DOHH2 (cell line): ENCODE measurements around the gene CNTNAP2.

Source experiments
- H3F3A ChIP-seq: fragments of 200-600 bp; sonication (generic), shearing (Covaris generic); 2 replicates; pipeline ENCODE4 v1.6.0; 2016; ENCODE audit warnings: antibody characterized with exemption, mild to moderate bottlenecking; ENCODE audit not compliant: control insufficient read depth, insufficient read depth
- H3K27ac ChIP-seq: fragments of 200-600 bp; sonication (generic); 2 replicates; pipeline ENCODE4 v1.5.1; 2014; ENCODE audit warnings: low read depth, mild to moderate bottlenecking, low read length, moderate library complexity
- H3K27me3 ChIP-seq: fragments of 200-600 bp; sonication (generic); 2 replicates; pipeline ENCODE4 v1.6.1; 2014; ENCODE audit warnings: mild to moderate bottlenecking, low read length, mixed read lengths; ENCODE audit not compliant: control insufficient read depth
- H3K36me3 ChIP-seq: fragments of 200-600 bp; sonication (generic); 2 replicates; pipeline ENCODE4 v1.6.1; 2014; ENCODE audit warnings: mild to moderate bottlenecking, low read length, moderate library complexity, mixed read lengths; ENCODE audit not compliant: control insufficient read depth
- H3K4me1 ChIP-seq: fragments of 200-600 bp; sonication (generic); 2 replicates; pipeline ENCODE4 v1.6.1; 2014; ENCODE audit warnings: mild to moderate bottlenecking, low read length, mixed read lengths; ENCODE audit not compliant: control insufficient read depth
- H3K4me2 ChIP-seq: fragments of 200-600 bp; sonication (generic); 2 replicates; pipeline ENCODE4 v1.6.0; 2014; ENCODE audit warnings: mild to moderate bottlenecking, low read length, moderate library complexity
- H3K4me3 ChIP-seq: fragments of 200-600 bp; sonication (generic); 2 replicates; pipeline ENCODE4 v1.5.1; 2014; ENCODE audit warnings: mild to moderate bottlenecking, low read length, mixed read lengths
- H3K79me2 ChIP-seq: fragments of 200-600 bp; sonication (generic); 2 replicates; pipeline ENCODE4 v1.6.1; 2014; ENCODE audit warnings: mild to moderate bottlenecking, low read length, mixed read lengths; ENCODE audit not compliant: control insufficient read depth
- H3K9me2 ChIP-seq: fragments of 200-600 bp; sonication (generic); replicated peaks from 2 replicates; pipeline ENCODE4 v1.6.1; 2014; ENCODE audit warnings: mild to moderate bottlenecking, low read length, mixed read lengths; ENCODE audit not compliant: control insufficient read depth
- H3K9me3 ChIP-seq: fragments of 200-600 bp; sonication (generic); 2 replicates; pipeline ENCODE4 v1.6.1; 2014; ENCODE audit warnings: antibody characterized with exemption, low read length, mixed read lengths; ENCODE audit not compliant: control insufficient read depth, insufficient read depth
- H4K20me1 ChIP-seq: fragments of 200-600 bp; sonication (generic); 2 replicates; pipeline ENCODE4 v1.6.0; 2014; ENCODE audit warnings: low read depth, mild to moderate bottlenecking, antibody characterized with exemption, low read length, moderate library complexity; ENCODE audit not compliant: control insufficient read depth, insufficient read depth
- CTCF ChIP-seq: fragments of 200-600 bp; sonication (generic); IDR thresholded peaks from one replicate; pipeline ENCODE4 v1.5.1; 2014; ENCODE audit warnings: antibody characterized with exemption, mild to moderate bottlenecking, low read depth, low read length; ENCODE audit not compliant: poor library complexity, severe bottlenecking
- EZH2phosphoT487 ChIP-seq: fragments of 200-600 bp; sonication (generic); IDR thresholded peaks from 2 replicates; pipeline ENCODE4 v1.6.1; 2017; ENCODE audit warnings: borderline replicate concordance, mild to moderate bottlenecking, antibody characterized with exemption, low read length, moderate library complexity, mixed read lengths

Gene CNTNAP2

GRCh38 chr7:146926841-146927240 lies 810.2 kb downstream of the CNTNAP2 start:
- TF ChIP-seq EZH2phosphoT487 (no peak), CTCF (no peak)
- no peaks in the 10 kb centered on the region for H3K79me2 ChIP-seq
- H3K9me3 ChIP-seq = no peaks in the 10 kb centered on the region
- no peaks in the 10 kb centered on the region for H3K27me3 ChIP-seq
- H3F3A ChIP-seq = no peaks in the 10 kb centered on the region
- H4K20me1 ChIP-seq = no peaks in the 10 kb centered on the region
- no peaks in the 10 kb centered on the region for H3K9me2 ChIP-seq
- no peak overlapping the region for H3K4me2 ChIP-seq
- no peak overlapping the region for H3K4me3 ChIP-seq
- no peak overlapping the region for H3K27ac ChIP-seq
- H3K4me1 ChIP-seq = no peaks in the 10 kb centered on the region
- no peaks in the 10 kb centered on the region for H3K36me3 ChIP-seq

GRCh38 chr7:146937836-146938235 lies 821.2 kb downstream of the CNTNAP2 start:
- no peak for TF ChIP-seq EZH2phosphoT487
- TF ChIP-seq CTCF = no peak
- Histone ChIP-seq H3K36me3 (no peaks in the 10 kb centered on the region), H3K9me3 (no peaks in the 10 kb centered on the region), H3K79me2 (no peaks in the 10 kb centered on the region), H3K4me3 (no peak overlapping the region), H4K20me1 (no peaks in the 10 kb centered on the region), H3K9me2 (no peaks in the 10 kb centered on the region; the same call in 1 of the 2 replicates), H3K27ac (no peak overlapping the region), H3K4me1 (no peaks in the 10 kb centered on the region), H3F3A (no peaks in the 10 kb centered on the region), H3K27me3 (no peaks in the 10 kb centered on the region), H3K4me2 (no peak overlapping the region)

GRCh38 chr7:146943483-146943882 lies 826.9 kb downstream of the CNTNAP2 start:
- Histone ChIP-seq H3K4me3 (no peak overlapping the region), H3K4me2 (no peak overlapping the region), H3F3A (no peaks in the 10 kb centered on the region), H3K9me3 (no peaks in the 10 kb centered on the region), H4K20me1 (no peaks in the 10 kb centered on the region), H3K4me1 (no peaks in the 10 kb centered on the region), H3K79me2 (no peaks in the 10 kb centered on the region), H3K27me3 (no peaks in the 10 kb centered on the region), H3K27ac (no peak overlapping the region), H3K36me3 (no peaks in the 10 kb centered on the region), H3K9me2 (no peaks in the 10 kb centered on the region; the same call in 1 of the 2 replicates)
- TF ChIP-seq CTCF = no peak
- no peak for TF ChIP-seq EZH2phosphoT487
